Measurements from ENCODE around the gene FAM156A.

DNA sequence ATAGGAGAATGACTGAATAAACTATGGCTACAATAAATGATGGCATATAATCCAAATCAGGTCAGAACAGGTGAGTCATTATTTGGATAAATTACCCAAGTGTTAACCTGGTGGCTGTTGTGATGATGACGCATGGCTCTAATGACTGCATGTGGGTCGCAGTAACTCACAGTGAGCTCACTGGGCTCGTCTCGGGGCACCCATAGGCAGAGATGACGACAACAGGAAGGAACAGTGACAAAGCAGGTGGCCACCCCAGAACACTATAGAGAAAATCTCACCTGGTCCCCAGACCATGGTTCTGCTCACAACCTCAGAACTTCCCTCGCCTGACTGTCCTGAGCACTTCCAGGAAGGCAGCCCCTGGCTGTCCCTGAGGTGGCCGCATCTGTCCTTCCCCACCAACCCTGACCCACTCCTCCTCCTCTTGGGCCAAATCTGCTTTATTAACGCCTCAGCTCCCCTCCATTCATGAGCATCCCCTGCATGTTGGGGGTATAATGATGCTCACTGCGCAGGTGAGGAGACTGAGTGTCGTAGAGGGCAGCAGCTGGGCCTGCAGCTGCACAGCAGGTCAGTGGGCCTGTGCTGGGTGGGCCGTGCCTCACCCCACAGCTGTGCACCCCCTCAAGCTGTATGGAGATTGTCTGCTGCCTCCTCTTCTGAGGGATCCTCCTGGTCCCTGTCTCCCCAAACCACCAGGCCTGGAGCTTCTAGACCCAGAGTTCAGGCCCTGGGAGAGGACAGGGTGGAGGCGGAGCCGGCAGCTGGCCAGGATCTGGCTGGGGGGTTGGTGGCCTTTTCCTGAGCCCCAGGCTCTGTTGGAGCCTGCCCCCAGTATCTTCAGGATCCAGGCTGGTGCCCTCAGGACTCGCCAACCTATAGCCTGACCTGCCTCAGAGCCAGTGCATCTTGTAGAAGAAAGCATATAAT is 30.9 kb upstream of the FAM156A start:
- TF ChIP-seq, protein P1, sequence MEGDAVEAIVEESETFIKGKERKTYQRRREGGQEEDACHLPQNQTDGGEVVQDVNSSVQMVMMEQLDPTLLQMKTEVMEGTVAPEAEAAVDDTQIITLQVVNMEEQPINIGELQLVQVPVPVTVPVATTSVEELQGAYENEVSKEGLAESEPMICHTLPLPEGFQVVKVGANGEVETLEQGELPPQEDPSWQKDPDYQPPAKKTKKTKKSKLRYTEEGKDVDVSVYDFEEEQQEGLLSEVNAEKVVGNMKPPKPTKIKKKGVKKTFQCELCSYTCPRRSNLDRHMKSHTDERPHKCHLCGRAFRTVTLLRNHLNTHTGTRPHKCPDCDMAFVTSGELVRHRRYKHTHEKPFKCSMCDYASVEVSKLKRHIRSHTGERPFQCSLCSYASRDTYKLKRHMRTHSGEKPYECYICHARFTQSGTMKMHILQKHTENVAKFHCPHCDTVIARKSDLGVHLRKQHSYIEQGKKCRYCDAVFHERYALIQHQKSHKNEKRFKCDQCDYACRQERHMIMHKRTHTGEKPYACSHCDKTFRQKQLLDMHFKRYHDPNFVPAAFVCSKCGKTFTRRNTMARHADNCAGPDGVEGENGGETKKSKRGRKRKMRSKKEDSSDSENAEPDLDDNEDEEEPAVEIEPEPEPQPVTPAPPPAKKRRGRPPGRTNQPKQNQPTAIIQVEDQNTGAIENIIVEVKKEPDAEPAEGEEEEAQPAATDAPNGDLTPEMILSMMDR (conservative IDR thresholded peaks at IDR 0.05; ENCODE audit: low read depth, low read length) = no peak
- TF ChIP-seq EZH2 (IDR thresholded peaks at IDR 0.05; ENCODE audit: borderline replicate concordance, low read depth, low read length, poor library complexity, severe bottlenecking) = no peak
